ENCODE measurements around the gene LRP1. TPM values are rescaled to one million over a fixed set of nuclear protein-coding genes. Genes with fewer than 3 reads are reported as not detected.

Gene LRP1
- total and polyA plus RNA-seq, 2 of the 13 experiments (the other 11 are each of a cell fraction or from before 2014, with no cell fraction given), result 14.7 to 30.8 TPM

DNA sequence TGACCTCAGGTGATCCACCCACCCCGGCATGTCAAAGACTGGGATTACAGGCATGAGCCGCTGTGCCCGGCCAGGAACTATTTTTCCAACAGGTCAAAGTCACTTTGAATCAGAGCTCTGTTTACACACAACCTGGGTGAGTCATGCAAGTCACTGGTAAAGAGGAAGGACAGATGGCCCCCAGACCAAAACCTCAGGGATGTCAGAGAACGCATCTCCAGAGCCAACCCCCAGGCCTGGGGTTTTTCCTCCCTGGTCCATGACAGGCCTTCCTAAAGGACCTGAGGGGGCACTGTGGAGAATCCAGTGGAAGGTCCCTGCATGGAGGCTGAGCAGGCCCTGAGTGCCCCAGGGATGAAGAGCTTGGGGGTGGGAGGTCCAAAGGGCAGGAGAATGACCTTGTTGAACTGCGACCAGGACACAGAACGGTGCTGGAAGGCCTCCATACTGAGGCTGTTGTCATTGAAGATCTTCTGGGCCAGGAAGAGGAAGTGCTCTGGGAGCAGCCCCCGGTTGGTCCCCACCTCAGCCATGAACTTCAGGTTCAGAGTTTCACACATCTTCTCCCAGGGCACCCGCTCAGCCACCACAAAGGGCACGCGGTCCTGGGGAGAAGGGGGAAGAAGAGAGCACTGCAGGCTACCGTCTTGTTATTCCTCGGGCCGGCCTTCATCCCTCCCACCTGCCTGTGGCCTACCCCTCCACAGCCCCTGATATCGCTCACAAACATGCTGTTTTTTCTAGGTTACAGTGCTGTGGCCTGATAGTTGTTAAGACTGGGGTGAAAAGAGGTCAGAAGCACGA, 26.2 kb upstream of the LRP1 start (continued):
- TF ChIP-seq FIP1L1 (IDR thresholded peaks at IDR 0.05; ENCODE audit: borderline replicate concordance, insufficient read depth, low read depth, low read length) (no peak), ZNF292 (CRISPR knock-in tag; IDR thresholded peaks at IDR 0.05; ENCODE audit: borderline replicate concordance, low read depth) (peak; percentile 42; the same call in 1 of the 2 replicates), MLLT10 (CRISPR knock-in tag; IDR thresholded peaks at IDR 0.05) (no peak), ZZZ3 (CRISPR knock-in tag; IDR thresholded peaks at IDR 0.05; ENCODE audit: borderline replicate concordance) (no peak), JUNB (CRISPR knock-in tag; IDR thresholded peaks at IDR 0.05; ENCODE audit: borderline replicate concordance) (peak; percentile 94), NONO (IDR thresholded peaks at IDR 0.05) (no peak), NONO (CRISPR knock-in tag; conservative IDR thresholded peaks at IDR 0.05) (peak; percentile 45), MBD4 (IDR thresholded peaks at IDR 0.05; ENCODE audit: borderline replicate concordance, low read length) (no peak), ARHGAP35 (CRISPR knock-in tag; IDR thresholded peaks at IDR 0.05; ENCODE audit: borderline replicate concordance) (no peak), CEBPB (IDR thresholded peaks at IDR 0.05; ENCODE audit: borderline replicate concordance, low read depth, low read length) (no peak), KLF6 (CRISPR knock-in tag; IDR thresholded peaks at IDR 0.05) (0 out of 2 replicates have a peak, but pooled peaks have one; percentile 53), TBX2 (CRISPR knock-in tag; IDR thresholded peaks at IDR 0.05; ENCODE audit: borderline replicate concordance) (peak; percentile 65)
- TF ChIP-seq, protein P1, sequence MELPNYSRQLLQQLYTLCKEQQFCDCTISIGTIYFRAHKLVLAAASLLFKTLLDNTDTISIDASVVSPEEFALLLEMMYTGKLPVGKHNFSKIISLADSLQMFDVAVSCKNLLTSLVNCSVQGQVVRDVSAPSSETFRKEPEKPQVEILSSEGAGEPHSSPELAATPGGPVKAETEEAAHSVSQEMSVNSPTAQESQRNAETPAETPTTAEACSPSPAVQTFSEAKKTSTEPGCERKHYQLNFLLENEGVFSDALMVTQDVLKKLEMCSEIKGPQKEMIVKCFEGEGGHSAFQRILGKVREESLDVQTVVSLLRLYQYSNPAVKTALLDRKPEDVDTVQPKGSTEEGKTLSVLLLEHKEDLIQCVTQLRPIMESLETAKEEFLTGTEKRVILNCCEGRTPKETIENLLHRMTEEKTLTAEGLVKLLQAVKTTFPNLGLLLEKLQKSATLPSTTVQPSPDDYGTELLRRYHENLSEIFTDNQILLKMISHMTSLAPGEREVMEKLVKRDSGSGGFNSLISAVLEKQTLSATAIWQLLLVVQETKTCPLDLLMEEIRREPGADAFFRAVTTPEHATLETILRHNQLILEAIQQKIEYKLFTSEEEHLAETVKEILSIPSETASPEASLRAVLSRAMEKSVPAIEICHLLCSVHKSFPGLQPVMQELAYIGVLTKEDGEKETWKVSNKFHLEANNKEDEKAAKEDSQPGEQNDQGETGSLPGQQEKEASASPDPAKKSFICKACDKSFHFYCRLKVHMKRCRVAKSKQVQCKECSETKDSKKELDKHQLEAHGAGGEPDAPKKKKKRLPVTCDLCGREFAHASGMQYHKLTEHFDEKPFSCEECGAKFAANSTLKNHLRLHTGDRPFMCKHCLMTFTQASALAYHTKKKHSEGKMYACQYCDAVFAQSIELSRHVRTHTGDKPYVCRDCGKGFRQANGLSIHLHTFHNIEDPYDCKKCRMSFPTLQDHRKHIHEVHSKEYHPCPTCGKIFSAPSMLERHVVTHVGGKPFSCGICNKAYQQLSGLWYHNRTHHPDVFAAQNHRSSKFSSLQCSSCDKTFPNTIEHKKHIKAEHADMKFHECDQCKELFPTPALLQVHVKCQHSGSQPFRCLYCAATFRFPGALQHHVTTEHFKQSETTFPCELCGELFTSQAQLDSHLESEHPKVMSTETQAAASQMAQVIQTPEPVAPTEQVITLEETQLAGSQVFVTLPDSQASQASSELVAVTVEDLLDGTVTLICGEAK (IDR thresholded peaks at IDR 0.05), result no peak
- TF ChIP-seq, protein P1 (CRISPR knock-in tag; IDR thresholded peaks at IDR 0.05), result no peak; the same call in 1 of the 2 replicates
- TF ChIP-seq, protein P2, sequence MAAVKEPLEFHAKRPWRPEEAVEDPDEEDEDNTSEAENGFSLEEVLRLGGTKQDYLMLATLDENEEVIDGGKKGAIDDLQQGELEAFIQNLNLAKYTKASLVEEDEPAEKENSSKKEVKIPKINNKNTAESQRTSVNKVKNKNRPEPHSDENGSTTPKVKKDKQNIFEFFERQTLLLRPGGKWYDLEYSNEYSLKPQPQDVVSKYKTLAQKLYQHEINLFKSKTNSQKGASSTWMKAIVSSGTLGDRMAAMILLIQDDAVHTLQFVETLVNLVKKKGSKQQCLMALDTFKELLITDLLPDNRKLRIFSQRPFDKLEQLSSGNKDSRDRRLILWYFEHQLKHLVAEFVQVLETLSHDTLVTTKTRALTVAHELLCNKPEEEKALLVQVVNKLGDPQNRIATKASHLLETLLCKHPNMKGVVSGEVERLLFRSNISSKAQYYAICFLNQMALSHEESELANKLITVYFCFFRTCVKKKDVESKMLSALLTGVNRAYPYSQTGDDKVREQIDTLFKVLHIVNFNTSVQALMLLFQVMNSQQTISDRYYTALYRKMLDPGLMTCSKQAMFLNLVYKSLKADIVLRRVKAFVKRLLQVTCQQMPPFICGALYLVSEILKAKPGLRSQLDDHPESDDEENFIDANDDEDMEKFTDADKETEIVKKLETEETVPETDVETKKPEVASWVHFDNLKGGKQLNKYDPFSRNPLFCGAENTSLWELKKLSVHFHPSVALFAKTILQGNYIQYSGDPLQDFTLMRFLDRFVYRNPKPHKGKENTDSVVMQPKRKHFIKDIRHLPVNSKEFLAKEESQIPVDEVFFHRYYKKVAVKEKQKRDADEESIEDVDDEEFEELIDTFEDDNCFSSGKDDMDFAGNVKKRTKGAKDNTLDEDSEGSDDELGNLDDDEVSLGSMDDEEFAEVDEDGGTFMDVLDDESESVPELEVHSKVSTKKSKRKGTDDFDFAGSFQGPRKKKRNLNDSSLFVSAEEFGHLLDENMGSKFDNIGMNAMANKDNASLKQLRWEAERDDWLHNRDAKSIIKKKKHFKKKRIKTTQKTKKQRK (IDR thresholded peaks at IDR 0.05; ENCODE audit: low read length), result no peak

Data from HepG2 (cell line).